ENCODE results near the gene PPP4R3A. TPM values are rescaled to one million over a fixed set of nuclear protein-coding genes. Genes with fewer than 3 reads are reported as not detected.
"Not testable (repeated sequence)": the region's sequence is repeated elsewhere in the genome, so short reads cannot be mapped to it uniquely, and the experiment has no call there.

PPP4R3A gene
- polyA plus RNA-seq, 3 donors, result 24.6 to 50.9 (median 34.1) TPM

DNA sequence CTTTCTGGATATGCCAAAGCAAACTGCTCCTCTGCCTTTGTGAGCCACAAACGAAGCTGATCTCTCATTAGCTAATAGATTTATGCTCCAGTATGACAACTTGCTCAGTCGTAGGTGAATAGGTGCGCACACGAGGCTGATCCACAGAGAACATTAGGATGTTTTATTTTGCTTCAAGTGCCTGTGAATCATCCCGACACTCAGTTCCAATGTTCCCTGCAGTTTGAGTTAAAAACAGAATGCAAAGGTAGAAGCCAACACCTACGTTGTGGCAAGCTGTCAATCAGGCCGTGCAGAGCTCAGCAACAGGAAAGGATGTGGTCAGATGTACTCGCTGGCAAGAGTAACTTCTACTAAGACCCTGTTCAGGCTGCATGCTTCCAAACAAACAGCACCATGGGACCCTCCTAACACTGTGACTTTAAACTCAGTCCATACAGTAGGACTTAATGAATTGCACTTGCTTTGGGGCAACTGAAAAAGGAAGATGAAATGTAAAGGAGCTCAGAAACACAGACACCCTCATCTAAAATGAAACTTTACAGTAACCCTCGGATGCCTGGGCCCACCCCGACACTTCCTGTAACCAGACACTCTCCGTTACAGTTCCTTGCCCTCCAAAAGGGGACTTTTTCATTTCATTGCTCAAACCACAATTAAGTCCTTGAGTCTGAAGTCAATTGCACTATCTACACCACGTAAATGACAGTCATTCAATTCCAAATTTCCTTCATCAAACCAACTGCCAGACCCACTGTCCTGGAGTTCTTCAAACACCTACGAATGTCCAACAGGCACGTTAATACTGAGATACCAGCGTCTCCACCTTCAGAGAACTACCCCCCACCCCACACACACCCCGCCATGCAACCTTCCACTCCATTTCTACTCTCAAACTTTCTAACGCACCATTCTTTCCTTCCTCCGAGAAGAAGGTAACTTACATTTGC lies 94.0 kb downstream of the PPP4R3A start:
- H3K27ac ChIP-seq (ENCODE audit: low read depth, low read length), result no peak overlapping the region
- WGBS, 3 donors, result 37 to 43% (median 39%) methylated on average over 18 of the region's 18 CpGs

DNA sequence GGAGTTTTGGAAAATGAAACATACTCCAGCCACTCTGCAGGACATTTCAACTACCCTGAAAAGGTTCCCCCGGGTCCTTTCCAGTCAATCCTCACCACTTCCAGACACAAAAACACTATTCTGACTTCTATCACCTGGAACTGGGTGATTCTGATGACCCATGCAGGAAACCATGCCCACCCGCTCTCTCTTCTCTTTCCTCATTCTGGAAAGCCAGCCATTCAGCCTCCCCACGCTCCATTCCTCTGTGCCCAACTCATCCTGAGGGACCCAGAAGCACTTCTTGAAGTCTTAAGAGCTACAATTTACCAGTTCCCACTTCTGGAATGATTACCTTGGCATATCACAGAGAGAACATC lies 95.7 kb downstream of the PPP4R3A start:
- H3K27ac ChIP-seq (ENCODE audit: low read depth, low read length), result no peak overlapping the region
- WGBS, 3 donors, result 83 to 89% (median 83%) methylated on average over 3 of the region's 3 CpGs

DNA sequence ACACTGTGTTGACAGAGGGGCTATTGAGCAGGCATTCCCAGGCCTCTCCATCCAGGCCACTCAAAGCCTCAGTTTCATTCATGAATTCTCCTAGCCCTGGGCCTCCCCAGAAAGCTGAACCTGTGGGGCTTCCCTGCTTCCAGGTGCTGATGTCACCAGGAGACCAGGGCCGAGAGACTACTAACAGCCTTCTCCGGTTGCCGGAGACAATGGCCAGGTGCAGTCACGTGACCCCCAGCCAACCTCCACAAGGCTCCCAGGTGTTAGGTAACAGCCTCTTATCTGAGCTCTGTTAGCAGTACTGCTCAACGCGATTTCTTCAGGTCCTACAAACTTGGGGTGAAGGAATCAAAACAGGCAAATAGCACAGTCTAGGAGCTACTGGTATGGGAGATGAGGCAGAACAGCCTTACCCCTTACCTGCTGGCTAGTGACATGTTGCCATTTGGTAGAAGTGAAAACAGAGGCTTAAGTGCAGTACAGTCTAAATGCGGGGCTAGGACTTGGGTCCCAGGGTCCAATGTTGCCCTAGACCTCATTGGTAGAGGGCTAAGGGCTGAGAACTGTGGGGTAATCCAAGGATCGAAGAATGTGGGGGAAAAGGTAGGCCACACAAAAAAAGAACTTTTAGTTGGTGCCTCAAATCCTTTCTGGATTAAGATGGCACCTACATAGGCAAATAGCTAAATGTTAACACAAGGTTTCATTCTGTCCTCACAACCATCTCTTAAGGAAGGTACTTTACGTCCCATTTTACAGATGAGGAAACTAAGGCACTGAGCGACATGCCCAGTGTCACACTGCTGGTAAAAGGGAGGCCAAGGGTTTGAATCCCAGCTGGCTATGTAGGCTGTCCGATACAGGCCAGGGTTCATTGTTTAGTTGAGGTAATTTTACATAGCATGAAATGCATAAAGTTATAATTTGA lies 96.3 kb downstream of the PPP4R3A start:
- no peak overlapping the region for H3K27ac ChIP-seq (ENCODE audit: low read depth, low read length)
- WGBS, 3 donors, result 51 to 83% (median 81%) methylated on average over 11 of the region's 11 CpGs

DNA sequence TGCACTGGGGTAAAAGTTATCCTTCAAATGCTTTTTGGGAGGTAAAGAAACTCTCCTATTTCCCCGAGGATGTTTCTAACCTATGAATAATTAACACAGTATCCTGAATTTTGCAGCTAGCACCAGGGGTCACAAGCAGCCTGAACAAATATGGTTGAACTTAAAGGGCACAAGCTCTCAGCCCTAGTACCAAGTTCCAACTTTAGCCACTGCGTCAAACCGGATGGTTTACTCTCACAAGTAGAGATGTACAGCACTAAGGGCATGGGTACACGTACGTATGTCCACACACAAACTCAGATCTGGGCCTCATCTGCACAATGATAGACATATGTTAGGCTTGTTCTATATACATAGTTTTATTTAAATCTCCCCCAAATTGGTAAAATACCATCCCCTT lies 97.2 kb downstream of the PPP4R3A start:
- no peak overlapping the region for H3K27ac ChIP-seq (ENCODE audit: low read depth, low read length)
- 58 to 89% (median 85%) methylated on average over 5 of the region's 5 CpGs for WGBS, 3 donors

DNA sequence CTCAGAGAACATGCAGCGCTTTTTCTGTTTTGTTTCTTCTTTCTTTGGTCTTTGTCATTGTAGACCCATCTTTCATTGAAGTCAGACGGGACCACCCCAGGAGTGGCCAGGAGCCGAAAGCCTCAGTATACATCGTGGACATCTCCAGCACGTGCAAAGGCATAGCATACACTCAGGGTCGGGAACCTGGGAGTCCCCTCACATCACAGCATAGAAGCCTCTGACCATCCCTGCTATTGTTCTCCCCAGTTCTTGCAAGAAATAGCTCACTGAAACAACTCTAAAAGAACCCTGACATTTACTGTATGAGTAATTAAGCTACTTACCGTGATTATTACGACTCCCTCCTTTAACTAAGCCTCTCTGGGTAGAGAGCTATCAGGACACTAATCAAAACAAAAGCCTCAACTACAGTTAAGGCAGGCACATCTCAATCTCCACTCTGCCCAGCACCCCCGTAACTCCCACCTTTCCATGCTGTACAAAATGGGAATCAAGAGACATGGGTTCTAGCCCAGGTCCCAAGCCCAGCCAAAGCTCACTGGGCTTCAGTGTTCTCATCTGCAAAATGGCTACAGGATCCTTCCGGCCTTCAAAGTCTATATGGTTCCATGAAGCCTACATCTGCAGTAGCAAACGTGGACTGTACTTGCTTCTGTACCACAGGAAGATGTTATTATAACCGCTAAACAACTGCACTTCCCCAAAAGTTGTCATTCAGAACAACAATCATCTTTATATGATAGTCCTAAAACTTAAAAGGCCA lies 99.2 kb downstream of the PPP4R3A start:
- no peak overlapping the region for H3K27ac ChIP-seq (ENCODE audit: low read depth, low read length)
- WGBS, 3 donors, result 72 to 78% (median 73%) methylated on average over 12 of the region's 12 CpGs

DNA sequence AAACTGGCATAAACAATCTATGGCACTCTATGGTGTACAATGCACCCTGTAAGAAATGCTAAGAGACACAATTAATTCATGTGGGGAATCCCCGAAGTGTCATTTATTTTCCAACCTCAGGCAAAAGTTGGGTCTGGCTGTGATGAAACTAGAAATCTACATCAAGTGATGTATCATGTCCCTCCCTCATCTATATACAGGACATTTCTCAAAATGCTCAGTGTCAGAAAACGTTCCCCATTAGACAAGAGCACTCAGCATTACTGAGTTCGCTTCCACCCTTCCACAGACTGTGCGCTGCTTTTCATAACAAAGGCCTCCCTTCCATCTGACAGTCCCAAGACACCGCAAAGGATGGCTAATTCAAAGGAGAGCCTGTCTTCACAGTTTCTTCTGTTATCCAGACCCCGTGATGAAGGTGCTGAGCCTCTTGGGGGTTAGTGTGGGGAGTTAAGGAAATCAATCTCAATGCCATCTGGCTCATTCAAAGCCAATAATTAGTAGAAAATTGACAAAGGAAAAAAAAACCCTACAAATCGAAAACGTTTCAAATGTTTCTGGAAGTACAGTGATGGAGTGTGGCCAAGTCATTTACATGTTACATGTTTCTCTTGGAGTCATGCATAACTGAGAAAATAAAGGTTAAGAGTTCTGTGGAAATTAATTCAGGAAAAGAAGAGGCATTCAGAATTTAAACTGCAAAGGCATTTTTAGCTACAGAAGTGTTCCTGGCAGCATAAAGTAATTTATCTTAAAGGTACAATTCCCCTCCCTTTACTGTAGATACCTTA lies 100.0 kb downstream of the PPP4R3A start:
- H3K27ac ChIP-seq (ENCODE audit: low read depth, low read length), result no peak overlapping the region
- 62 to 72% (median 65%) methylated on average over 8 of the region's 8 CpGs for WGBS, 3 donors

DNA sequence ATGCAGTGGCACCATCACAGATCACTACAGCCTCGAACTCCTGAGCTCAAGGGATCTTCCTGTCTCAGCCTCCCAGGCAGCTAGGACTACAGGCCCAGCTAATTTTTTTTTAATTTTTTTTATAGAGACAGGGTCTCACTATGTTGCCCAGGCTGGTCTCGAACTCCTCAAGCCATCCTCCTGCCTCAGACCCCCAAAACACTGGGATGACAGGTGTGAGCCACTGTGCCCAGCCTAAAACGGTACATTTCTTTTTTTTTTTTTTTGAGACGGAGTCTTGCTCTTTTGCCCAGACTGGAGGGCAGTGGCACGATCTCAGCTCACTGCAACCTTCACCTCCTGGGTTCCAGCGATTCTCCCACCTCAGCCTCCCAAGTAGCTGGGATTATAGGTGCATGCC lies 100.9 kb downstream of the PPP4R3A start:
- WGBS, 3 donors, result 94 to 96% (median 95%) methylated on average over 6 of the region's 6 CpGs
- H3K27ac ChIP-seq (ENCODE audit: low read depth, low read length), result not testable (repeated sequence)

Other genes starting within 250 kb of the PPP4R3A start
- 1 to 10 TPM; 4.7 to 7.6 (median 5.8) TPM for gene CCDC88C, start 92.5 kb downstream of the PPP4R3A start, polyA plus RNA-seq
- 10 to 100 TPM in 1 of 3 donors, under 1 TPM in 2; 0.45 to 11.4 (median 0.56) TPM for gene CATSPERB, start 221.8 kb upstream of the PPP4R3A start, polyA plus RNA-seq